ENCODE results near the gene FCER1A. TPM values are rescaled to one million over a fixed set of nuclear protein-coding genes. Genes with fewer than 3 reads are reported as not detected.

FCER1A gene
- total and polyA plus RNA-seq, 2 experiments from 2014 or later = 0.27 TPM; not detected in 1

DNA sequence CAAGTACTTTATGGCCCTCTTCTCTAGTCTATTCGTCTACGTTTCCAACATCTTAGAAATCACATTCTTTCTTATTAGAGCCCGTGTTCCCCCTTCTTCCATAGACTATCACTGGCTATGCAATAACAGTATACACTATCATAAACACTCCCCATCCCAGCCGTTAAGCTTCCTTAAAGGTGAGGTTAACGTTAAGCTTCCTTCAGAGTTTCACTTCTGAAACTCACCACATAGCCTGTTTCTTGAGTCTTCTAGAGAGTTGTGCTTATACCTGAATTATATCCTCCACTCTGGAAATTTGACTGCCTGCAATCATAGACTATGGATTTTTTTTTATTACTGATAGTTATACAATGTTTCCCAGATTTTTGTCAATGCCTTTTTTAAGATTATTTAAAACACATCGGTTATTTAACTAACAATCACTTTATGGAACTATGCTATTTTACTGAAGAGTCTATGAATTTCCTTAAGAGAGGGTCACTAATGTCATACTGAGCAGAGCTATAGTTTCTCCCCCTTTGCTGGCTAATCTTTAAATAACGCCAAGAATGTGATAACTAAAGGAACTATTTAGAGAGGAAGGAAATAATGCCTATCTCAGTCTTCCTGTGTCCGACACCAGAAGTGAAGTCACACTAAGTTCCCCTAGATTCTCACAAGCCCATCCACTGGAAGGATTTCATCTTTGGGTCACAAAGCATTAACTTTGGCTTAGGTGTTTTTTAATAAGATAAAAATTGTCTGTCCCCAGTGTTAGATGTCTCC is 16.8 kb downstream of the FCER1A start:
- Histone ChIP-seq H3K27ac (no peak overlapping the region), H3K4me3 (no peak overlapping the region), H3K4me1 (ENCODE audit: low read depth) (no peaks in the 10 kb centered on the region), H3K36me3 (no peaks in the 10 kb centered on the region), H3K9me3 (ENCODE audit: low read depth) (no peaks in the 10 kb centered on the region), H3K27me3 (no peaks in the 10 kb centered on the region)
- TF ChIP-seq, protein P1, sequence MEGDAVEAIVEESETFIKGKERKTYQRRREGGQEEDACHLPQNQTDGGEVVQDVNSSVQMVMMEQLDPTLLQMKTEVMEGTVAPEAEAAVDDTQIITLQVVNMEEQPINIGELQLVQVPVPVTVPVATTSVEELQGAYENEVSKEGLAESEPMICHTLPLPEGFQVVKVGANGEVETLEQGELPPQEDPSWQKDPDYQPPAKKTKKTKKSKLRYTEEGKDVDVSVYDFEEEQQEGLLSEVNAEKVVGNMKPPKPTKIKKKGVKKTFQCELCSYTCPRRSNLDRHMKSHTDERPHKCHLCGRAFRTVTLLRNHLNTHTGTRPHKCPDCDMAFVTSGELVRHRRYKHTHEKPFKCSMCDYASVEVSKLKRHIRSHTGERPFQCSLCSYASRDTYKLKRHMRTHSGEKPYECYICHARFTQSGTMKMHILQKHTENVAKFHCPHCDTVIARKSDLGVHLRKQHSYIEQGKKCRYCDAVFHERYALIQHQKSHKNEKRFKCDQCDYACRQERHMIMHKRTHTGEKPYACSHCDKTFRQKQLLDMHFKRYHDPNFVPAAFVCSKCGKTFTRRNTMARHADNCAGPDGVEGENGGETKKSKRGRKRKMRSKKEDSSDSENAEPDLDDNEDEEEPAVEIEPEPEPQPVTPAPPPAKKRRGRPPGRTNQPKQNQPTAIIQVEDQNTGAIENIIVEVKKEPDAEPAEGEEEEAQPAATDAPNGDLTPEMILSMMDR (IDR thresholded peaks at IDR 0.05; ENCODE audit: low read depth, low read length) = no peak
- no peak for DNase-seq (ENCODE audit: low read depth in 1 of 2, low spot score in 1 of 2)

DNA sequence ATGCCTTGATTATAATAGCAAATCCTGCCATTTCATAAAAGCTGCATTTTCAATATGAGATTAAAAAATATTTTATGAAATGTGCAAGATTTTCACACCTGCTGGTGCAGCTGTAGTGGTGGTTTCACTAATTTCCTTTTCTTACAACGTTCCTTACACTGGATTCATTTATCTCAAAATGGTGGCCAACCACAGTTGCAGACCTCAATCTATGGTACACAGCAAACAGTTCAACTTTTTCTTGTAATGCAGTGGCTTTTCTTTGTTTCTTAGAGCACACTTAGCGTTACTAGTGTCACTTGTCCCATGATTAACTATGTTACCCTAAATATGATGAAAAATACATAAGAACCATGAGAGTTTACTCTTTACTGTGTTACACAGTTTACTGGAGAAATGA is 32.7 kb downstream of the FCER1A start:
- no peaks in the 10 kb centered on the region for H3K36me3 ChIP-seq
- no peaks in the 10 kb centered on the region for H3K27me3 ChIP-seq
- DNase-seq (ENCODE audit: low read depth in 1 of 2, low spot score in 1 of 2) = no peak
- no peaks in the 10 kb centered on the region for H3K9me3 ChIP-seq (ENCODE audit: low read depth)
- no peak overlapping the region for H3K4me3 ChIP-seq
- TF ChIP-seq, protein P1 (IDR thresholded peaks at IDR 0.05; ENCODE audit: low read depth, low read length) = no peak
- no peaks in the 10 kb centered on the region for H3K4me1 ChIP-seq (ENCODE audit: low read depth)
- no peak overlapping the region for H3K27ac ChIP-seq

DNA sequence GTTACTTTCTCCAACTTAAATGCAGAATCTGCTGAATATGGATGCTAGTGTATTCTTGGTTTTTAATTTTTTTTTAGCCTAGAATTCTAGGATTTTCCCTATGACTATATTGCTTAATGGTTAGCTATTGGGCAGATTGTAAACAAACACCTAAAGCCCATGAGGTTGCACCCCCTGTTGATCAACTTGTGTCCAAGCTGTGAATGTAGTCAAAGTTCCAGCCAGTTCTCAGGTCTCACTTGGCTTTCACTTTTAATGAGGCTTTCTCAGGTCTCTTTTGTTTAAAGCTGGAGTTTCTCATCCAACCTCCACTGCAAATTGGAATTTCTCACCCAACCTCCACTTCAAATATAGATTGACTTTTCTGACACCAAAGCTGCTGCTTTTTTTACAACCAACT is 35.9 kb downstream of the FCER1A start:
- no peak overlapping the region for H3K27ac ChIP-seq
- H3K27me3 ChIP-seq = no peaks in the 10 kb centered on the region
- H3K4me1 ChIP-seq (ENCODE audit: low read depth) = no peaks in the 10 kb centered on the region
- DNase-seq (ENCODE audit: low read depth in 1 of 2, low spot score in 1 of 2) = no peak
- TF ChIP-seq, protein P1 (IDR thresholded peaks at IDR 0.05; ENCODE audit: low read depth, low read length) = no peak
- H3K9me3 ChIP-seq (ENCODE audit: low read depth) = no peaks in the 10 kb centered on the region
- H3K36me3 ChIP-seq = no peaks in the 10 kb centered on the region
- no peak overlapping the region for H3K4me3 ChIP-seq

DNA sequence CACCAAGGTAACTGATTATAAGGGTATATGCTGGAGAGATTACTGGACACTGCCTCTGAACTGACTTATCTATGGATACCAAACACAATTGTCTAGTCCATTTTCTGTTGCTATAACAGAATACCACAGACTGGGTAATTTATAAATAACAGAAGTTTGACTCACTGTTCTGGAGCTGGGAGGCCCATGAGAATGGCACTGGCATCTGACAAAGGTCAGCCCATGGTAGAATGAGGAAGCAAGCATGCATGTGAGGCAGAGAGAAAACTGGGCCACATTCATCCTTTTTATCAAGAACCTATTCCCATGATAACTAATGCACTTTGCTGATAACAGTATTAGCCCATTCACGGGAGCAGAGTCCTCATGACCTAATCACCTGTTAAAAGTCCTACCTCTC is 37.4 kb downstream of the FCER1A start:
- DNase-seq (ENCODE audit: low read depth in 1 of 2, low spot score in 1 of 2) = peak in 1 of 2 donors; percentile 9
- Histone ChIP-seq H3K27me3 (no peaks in the 10 kb centered on the region), H3K9me3 (ENCODE audit: low read depth) (no peaks in the 10 kb centered on the region), H3K4me3 (no peak overlapping the region), H3K4me1 (ENCODE audit: low read depth) (no peaks in the 10 kb centered on the region), H3K27ac (no peak overlapping the region), H3K36me3 (no peaks in the 10 kb centered on the region)
- TF ChIP-seq, protein P1 (IDR thresholded peaks at IDR 0.05; ENCODE audit: low read depth, low read length) = no peak

DNA sequence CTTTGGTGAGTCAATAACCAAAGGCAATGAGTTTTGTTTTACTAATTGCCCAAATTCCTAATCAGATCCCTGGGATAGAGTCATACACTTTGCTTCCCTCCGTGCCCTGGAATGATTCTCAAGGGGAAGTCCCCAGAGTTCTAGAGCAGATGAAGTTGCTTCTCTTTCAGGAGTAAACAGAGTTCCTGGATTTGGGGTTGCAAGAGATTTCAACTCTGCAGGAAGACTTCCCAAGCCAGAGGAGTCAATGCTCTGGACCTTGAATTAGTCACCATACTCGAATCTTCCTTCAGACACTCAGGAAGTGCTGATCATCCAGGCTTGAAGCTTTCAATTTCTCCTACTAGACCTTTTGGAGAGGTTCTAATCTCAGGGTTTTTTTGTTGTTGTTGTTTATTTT is 39.6 kb downstream of the FCER1A start:
- Histone ChIP-seq H3K27me3 (no peaks in the 10 kb centered on the region), H3K27ac (no peak overlapping the region), H3K9me3 (ENCODE audit: low read depth) (no peaks in the 10 kb centered on the region), H3K36me3 (no peaks in the 10 kb centered on the region), H3K4me3 (no peak overlapping the region), H3K4me1 (ENCODE audit: low read depth) (no peaks in the 10 kb centered on the region)
- no peak for DNase-seq (ENCODE audit: low read depth in 1 of 2, low spot score in 1 of 2)
- TF ChIP-seq, protein P1 (IDR thresholded peaks at IDR 0.05; ENCODE audit: low read depth, low read length) = no peak

Data from cardiac muscle cell (in vitro differentiated cells and primary cell).